CD14-positive monocyte (primary cell): ENCODE results near the gene CHIT1. TPM values are rescaled to one million over a fixed set of nuclear protein-coding genes. Genes with fewer than 3 reads are reported as not detected.

Experiments used
- DNase-seq, 3 donors: peaks; one replicate each; pipeline ENCODE4 v3.0.0-alpha.2; 2011 to 2022
- H2AFZ ChIP-seq: 2 replicates; pipeline ENCODE4 v1.6.0; 2012; ENCODE audit warnings: mild to moderate bottlenecking, low read depth, low read length, inconsistent platforms; ENCODE audit not compliant: insufficient read depth, poor library complexity, severe bottlenecking
- H3K27ac ChIP-seq, 2 donors: 1 replicate in 1 of 2; 2 replicates in 1 of 2; pipeline ENCODE4 v1.5.1; 2012 to 2013; ENCODE audit warnings: low read length in 2 of 2, control low read depth in 1 of 2, inconsistent platforms in 1 of 2, low read depth in 1 of 2, mild to moderate bottlenecking in 1 of 2
- H3K27me3 ChIP-seq, 2 donors: one replicate each; pipeline versions ENCODE4 v1.6.0 to v1.6.1; 2011 to 2013; ENCODE audit warnings: low read length in 2 of 2; ENCODE audit not compliant: control insufficient read depth in 2 of 2, insufficient read depth in 2 of 2
- H3K36me3 ChIP-seq, 2 donors: replicated peaks in 1 of 2; 1 replicate in 1 of 2; 2 replicates in 1 of 2; pipeline versions ENCODE4 v1.5.1 to v1.6.1; 2012 to 2013; ENCODE audit warnings: low read length in 2 of 2, control low read depth in 1 of 2, inconsistent platforms in 1 of 2, mild to moderate bottlenecking in 1 of 2; ENCODE audit not compliant: insufficient read depth in 2 of 2, control insufficient read depth in 1 of 2
- H3K4me1 ChIP-seq, 2 donors: 1 replicate in 1 of 2; 2 replicates in 1 of 2; pipeline versions ENCODE4 v1.5.1 to v1.6.1; 2012 to 2013; ENCODE audit warnings: low read length in 2 of 2, control low read depth in 1 of 2, inconsistent platforms in 1 of 2, mild to moderate bottlenecking in 1 of 2, moderate library complexity in 1 of 2; ENCODE audit not compliant: insufficient read depth in 2 of 2, control insufficient read depth in 1 of 2
- H3K4me2 ChIP-seq: replicated peaks from 2 replicates; pipeline ENCODE3; 2012; ENCODE audit warnings: low read length, moderate library complexity, mild to moderate bottlenecking; ENCODE audit not compliant: poor library complexity, severe bottlenecking; ENCODE audit errors: extremely low read depth
- H3K4me3 ChIP-seq, 3 experiments: fragments of 200-600 bp in 1 of 3; sonication (generic) in 1 of 3; replicated peaks in 1 of 3; 1 replicate in 2 of 3; 2 replicates in 1 of 3; pipeline ENCODE4 v1.5.1; 2011 to 2013; ENCODE audit warnings: low read length in 3 of 3, mild to moderate bottlenecking in 3 of 3, control low read depth in 2 of 3, low read depth in 2 of 3, inconsistent platforms in 1 of 3, moderate library complexity in 1 of 3
- H3K79me2 ChIP-seq: 2 replicates; pipeline ENCODE4 v1.6.0; 2012; ENCODE audit warnings: mild to moderate bottlenecking, control low read depth, inconsistent platforms, low read length, moderate library complexity; ENCODE audit not compliant: insufficient read depth
- H3K9ac ChIP-seq: 2 replicates; pipeline ENCODE4 v1.6.0; 2017; ENCODE audit warnings: low read length, mild to moderate bottlenecking; ENCODE audit not compliant: insufficient read depth, poor library complexity, severe bottlenecking
- H3K9me3 ChIP-seq, 2 donors: replicated peaks in 1 of 2; 1 replicate in 1 of 2; 2 replicates in 1 of 2; pipeline versions ENCODE4 v1.5.1 to v1.6.1; 2012 to 2013; ENCODE audit warnings: low read length in 2 of 2, control low read depth in 1 of 2; ENCODE audit not compliant: control insufficient read depth in 1 of 2, insufficient read depth in 1 of 2
- H4K20me1 ChIP-seq: 2 replicates; pipeline ENCODE4 v1.6.0; 2012; ENCODE audit warnings: mild to moderate bottlenecking, low read length, control low read depth, moderate library complexity; ENCODE audit not compliant: insufficient read depth
- H3K27ac Mint-ChIP-seq, 7 donors: one replicate each; pipeline ENCODE4 v1.8.0; 2020; ENCODE audit warnings: mild to moderate bottlenecking in 7 of 7, mixed read lengths in 7 of 7, moderate library complexity in 6 of 7, inconsistent platforms in 2 of 7
- H3K27me3 Mint-ChIP-seq, 3 donors: one replicate each; pipeline ENCODE4 v1.8.0; 2021 to 2022; ENCODE audit warnings: low read depth in 3 of 3, mild to moderate bottlenecking in 3 of 3, mixed read lengths in 3 of 3, moderate library complexity in 3 of 3, inconsistent platforms in 1 of 3
- H3K36me3 Mint-ChIP-seq, 2 donors: one replicate each; pipeline ENCODE4 v1.8.0; 2020; ENCODE audit warnings: mixed read lengths in 2 of 2, inconsistent platforms in 1 of 2, mild to moderate bottlenecking in 1 of 2
- H3K4me1 Mint-ChIP-seq: one replicate; pipeline ENCODE4 v1.8.0; 2020; ENCODE audit warnings: mild to moderate bottlenecking, mixed read lengths
- H3K4me3 Mint-ChIP-seq, 2 donors: one replicate each; pipeline ENCODE4 v1.8.0; 2020; ENCODE audit warnings: mild to moderate bottlenecking in 2 of 2, mixed read lengths in 2 of 2, moderate library complexity in 1 of 2
- H3K9me3 Mint-ChIP-seq, 7 donors: one replicate each; pipeline ENCODE4 v1.8.0; 2020 to 2022; ENCODE audit warnings: mixed read lengths in 7 of 7, mild to moderate bottlenecking in 6 of 7, moderate library complexity in 6 of 7, inconsistent platforms in 2 of 7
- CTCF ChIP-seq: fragments of 200-600 bp; IDR thresholded peaks from one replicate; pipeline ENCODE4 v1.8.0; 2022; ENCODE audit warnings: antibody characterized with exemption, mild to moderate bottlenecking
- WGBS: methylation state at CpG from one replicate; pipeline ENCODE4 v1.1.5; 2013; ENCODE audit warnings: missing lambda C conversion rate; ENCODE audit not compliant: insufficient coverage; 5-methylcytosine and 5-hydroxymethylcytosine counted together
- intact Hi-C, 2 donors: fragments of 100-400 bp; cut with micrococcal nuclease; formaldehyde crosslinking; loops; one replicate each; pipeline versions ENCODE4 v1.15.0 to v1.15.1; 2023
- polyA plus RNA-seq, 3 donors: library from polyadenylated mRNA; depleted of rRNA in 1 of 3; unstranded in 2 of 3; stranded (reverse) in 1 of 3; fragments of 300-500 nt in 2 of 3; fragments of >200 nt in 1 of 3; fragmentation: Illumina TruSeq in 2 of 3; gene quantifications; 1 replicate in 2 of 3; 2 replicates in 1 of 3; pipeline ENCODE4 v1.2.3, GENCODE V29; 2012 to 2021

CHIT1 gene
- polyA plus RNA-seq, 3 donors: 0.08 to 0.51 TPM; not detected in 1

GRCh38 chr1:203252678-203253077 is 23.2 kb upstream of the CHIT1 start:
- WGBS: no CpG with 5 or more reads among the region's 3 CpGs
- no peak for TF ChIP-seq CTCF
- no peaks in the 10 kb centered on the region for H3K36me3 Mint-ChIP-seq
- Histone ChIP-seq H4K20me1 (no peaks in the 10 kb centered on the region), H3K36me3 (no peaks in the 10 kb centered on the region), H3K9ac (no peak overlapping the region), H3K27ac (no peak overlapping the region), H3K4me3 (no peak overlapping the region), H3K4me2 (no peak overlapping the region), H3K27me3 (peaks cover 19 to 28% of the 10 kb centered on the region in 2 donors), H3K79me2 (no peaks in the 10 kb centered on the region), H2AFZ (no peak overlapping the region), H3K9me3 (peaks cover 3 to 8% of the 10 kb centered on the region in 2 donors), H3K4me1 (no peaks in the 10 kb centered on the region)
- no peak overlapping the region for H3K27ac Mint-ChIP-seq
- H3K4me3 Mint-ChIP-seq: peak overlapping the region in 1 of 2 donors; percentile 5
- DNase-seq: no peak
- H3K27me3 Mint-ChIP-seq: peaks cover 13 to 31% (median 29%) of the 10 kb centered on the region in 3 donors
- H3K9me3 Mint-ChIP-seq: peaks cover 0 to 18% (median 5%) of the 10 kb centered on the region in 7 donors
- intact Hi-C loops: no loop called here
- H3K4me1 Mint-ChIP-seq: no peaks in the 10 kb centered on the region

GRCh38 chr1:203251466-203251865 is 22.0 kb upstream of the CHIT1 start:
- H3K27ac Mint-ChIP-seq: no peak overlapping the region
- Histone ChIP-seq H3K79me2 (no peaks in the 10 kb centered on the region), H3K27ac (no peak overlapping the region), H3K4me3 (no peak overlapping the region), H3K27me3 (peaks cover 19 to 28% of the 10 kb centered on the region in 2 donors), H3K4me1 (no peaks in the 10 kb centered on the region), H3K36me3 (no peaks in the 10 kb centered on the region), H3K9ac (no peak overlapping the region), H4K20me1 (no peaks in the 10 kb centered on the region), H3K4me2 (no peak overlapping the region), H2AFZ (no peak overlapping the region), H3K9me3 (peaks cover 2 to 6% of the 10 kb centered on the region in 2 donors)
- H3K27me3 Mint-ChIP-seq: peaks cover 13 to 31% (median 30%) of the 10 kb centered on the region in 3 donors
- H3K9me3 Mint-ChIP-seq: peaks cover 0 to 11% (median 4%) of the 10 kb centered on the region in 7 donors
- no peak overlapping the region for H3K4me3 Mint-ChIP-seq
- no CpG with 5 or more reads among the region's 2 CpGs for WGBS
- no peaks in the 10 kb centered on the region for H3K4me1 Mint-ChIP-seq
- no peak for TF ChIP-seq CTCF
- H3K36me3 Mint-ChIP-seq: no peaks in the 10 kb centered on the region
- DNase-seq: no peak
- intact Hi-C loops: no loop called here
